Nephron (organoid): ENCODE measurements around the gene HYAL3.

Experiments
- H3K27ac Mint-ChIP-seq, 3 experiments: 2 replicates each; pipeline ENCODE4 v1.8.0; 2020; ENCODE audit warnings: mixed read lengths in 3 of 3, mild to moderate bottlenecking in 2 of 3, moderate library complexity in 1 of 3
- H3K27me3 Mint-ChIP-seq: 2 replicates; pipeline ENCODE4 v1.8.0; 2021; ENCODE audit warnings: low read depth, mild to moderate bottlenecking, moderate library complexity, mixed read lengths
- H3K36me3 Mint-ChIP-seq: 2 replicates; pipeline ENCODE4 v1.8.0; 2020; ENCODE audit warnings: low read depth, mixed read lengths
- H3K4me1 Mint-ChIP-seq: 2 replicates; pipeline ENCODE4 v1.8.0; 2020; ENCODE audit warnings: mixed read lengths
- H3K4me3 Mint-ChIP-seq, 3 experiments: 2 replicates each; pipeline ENCODE4 v1.8.0; 2020; ENCODE audit warnings: mild to moderate bottlenecking in 3 of 3, mixed read lengths in 3 of 3, moderate library complexity in 2 of 3
- H3K9me3 Mint-ChIP-seq: 2 replicates; pipeline ENCODE4 v1.8.0; 2020; ENCODE audit warnings: mixed read lengths
- TF ChIP-seq, protein P1 (sequence below), 3 experiments: fragments of 200-600 bp; sonication (generic); IDR thresholded peaks; one replicate each; pipeline ENCODE4 v1.5.0; 2021; ENCODE audit warnings: antibody characterized with exemption in 3 of 3; ENCODE audit not compliant: unreplicated experiment in 3 of 3

HYAL3 gene

DNA sequence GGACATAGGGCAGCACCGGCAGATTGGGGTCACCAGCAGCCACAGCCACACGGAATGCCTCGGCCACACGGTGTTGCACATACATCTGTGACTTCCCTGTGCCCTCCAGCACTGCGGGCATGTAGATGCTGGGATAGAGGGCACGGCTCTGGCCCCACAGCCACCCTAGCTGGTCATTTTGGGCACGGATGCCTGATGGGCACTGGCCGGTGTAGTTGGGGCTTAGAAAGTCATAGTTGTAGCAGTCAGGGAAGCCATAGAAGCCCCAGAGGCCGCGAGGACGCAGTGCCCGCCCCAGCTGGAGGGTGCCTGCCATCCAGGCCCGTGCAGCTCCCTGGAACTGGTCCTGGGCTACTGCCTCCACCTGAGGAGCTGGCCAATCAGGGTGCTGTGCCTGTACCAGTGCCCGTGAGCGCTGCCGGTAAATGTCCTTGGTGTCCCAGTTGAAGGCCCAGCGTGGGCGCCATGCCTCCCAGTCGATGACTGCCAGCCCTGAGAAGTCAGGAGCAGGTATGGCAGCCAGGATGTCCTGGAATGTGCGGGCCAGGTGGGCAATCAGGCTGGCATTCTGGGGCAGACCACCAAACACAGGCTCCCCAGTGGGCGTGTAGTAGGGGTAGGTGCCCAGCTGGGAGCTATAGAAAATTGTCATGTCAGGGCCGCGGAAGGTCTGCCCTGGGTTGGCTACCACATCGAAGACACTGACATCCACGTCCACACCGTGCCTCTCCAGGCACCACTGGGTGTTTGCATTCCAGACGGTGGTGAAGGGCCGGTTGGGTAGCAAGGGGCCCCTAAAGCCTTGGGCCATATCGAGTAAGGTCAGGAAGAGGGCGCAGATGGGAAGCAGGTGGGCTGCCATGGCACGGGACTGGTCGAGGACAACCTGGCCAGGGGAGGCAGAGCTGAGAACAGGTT, 3.1 kb upstream of the HYAL3 start:
- TF ChIP-seq, protein P1, sequence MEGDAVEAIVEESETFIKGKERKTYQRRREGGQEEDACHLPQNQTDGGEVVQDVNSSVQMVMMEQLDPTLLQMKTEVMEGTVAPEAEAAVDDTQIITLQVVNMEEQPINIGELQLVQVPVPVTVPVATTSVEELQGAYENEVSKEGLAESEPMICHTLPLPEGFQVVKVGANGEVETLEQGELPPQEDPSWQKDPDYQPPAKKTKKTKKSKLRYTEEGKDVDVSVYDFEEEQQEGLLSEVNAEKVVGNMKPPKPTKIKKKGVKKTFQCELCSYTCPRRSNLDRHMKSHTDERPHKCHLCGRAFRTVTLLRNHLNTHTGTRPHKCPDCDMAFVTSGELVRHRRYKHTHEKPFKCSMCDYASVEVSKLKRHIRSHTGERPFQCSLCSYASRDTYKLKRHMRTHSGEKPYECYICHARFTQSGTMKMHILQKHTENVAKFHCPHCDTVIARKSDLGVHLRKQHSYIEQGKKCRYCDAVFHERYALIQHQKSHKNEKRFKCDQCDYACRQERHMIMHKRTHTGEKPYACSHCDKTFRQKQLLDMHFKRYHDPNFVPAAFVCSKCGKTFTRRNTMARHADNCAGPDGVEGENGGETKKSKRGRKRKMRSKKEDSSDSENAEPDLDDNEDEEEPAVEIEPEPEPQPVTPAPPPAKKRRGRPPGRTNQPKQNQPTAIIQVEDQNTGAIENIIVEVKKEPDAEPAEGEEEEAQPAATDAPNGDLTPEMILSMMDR (IDR thresholded peaks at IDR 0.05; ENCODE audit: unreplicated experiment in 3 of 3): no peak
- Mint-ChIP-seq H3K4me1 (peaks cover 16% of the 10 kb centered on the region), H3K36me3 (peaks cover 7% of the 10 kb centered on the region), H3K27me3 (no peaks in the 10 kb centered on the region), H3K27ac (peak overlapping the region in 2 of 3 experiments; percentile 79 to 86), H3K9me3 (no peaks in the 10 kb centered on the region), H3K4me3 (peak overlapping the region in 1 of 3 experiments; percentile 9)

DNA sequence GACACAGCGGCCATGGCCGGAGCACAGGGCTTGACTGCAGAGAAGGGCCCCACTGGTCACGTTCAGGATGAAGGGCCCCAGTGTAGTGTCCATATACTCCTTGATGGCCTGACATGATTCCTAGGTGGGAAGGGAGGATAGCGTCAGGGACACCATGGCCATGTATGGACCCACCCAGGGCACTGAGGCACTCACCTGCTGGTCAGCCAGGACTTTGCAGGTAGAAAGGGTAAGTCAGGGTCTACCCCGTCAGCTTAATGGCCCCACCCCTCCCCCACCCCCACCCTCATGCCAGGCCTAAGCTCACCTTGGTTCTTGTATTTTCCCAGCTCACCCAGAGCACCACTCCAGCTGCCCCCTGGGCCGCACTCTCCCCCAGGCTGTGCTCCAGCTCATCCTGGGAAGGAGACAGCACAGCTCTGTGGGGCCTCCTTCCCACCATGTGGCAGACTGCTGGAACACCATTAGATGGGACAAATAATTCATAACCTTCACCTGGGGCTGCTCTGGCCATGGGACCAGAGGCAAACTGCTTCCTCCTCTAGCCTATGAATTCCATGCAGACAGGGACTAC, 1.6 kb upstream of the HYAL3 start:
- Mint-ChIP-seq H3K9me3 (no peaks in the 10 kb centered on the region), H3K27ac (peak overlapping the region; percentile 81 to 96 (median 90)), H3K27me3 (no peaks in the 10 kb centered on the region), H3K4me3 (peak overlapping the region; percentile 91 to 99 (median 97)), H3K36me3 (peaks cover 5% of the 10 kb centered on the region), H3K4me1 (peaks cover 16% of the 10 kb centered on the region)
- TF ChIP-seq, protein P1 (IDR thresholded peaks at IDR 0.05; ENCODE audit: unreplicated experiment in 3 of 3): no peak

DNA sequence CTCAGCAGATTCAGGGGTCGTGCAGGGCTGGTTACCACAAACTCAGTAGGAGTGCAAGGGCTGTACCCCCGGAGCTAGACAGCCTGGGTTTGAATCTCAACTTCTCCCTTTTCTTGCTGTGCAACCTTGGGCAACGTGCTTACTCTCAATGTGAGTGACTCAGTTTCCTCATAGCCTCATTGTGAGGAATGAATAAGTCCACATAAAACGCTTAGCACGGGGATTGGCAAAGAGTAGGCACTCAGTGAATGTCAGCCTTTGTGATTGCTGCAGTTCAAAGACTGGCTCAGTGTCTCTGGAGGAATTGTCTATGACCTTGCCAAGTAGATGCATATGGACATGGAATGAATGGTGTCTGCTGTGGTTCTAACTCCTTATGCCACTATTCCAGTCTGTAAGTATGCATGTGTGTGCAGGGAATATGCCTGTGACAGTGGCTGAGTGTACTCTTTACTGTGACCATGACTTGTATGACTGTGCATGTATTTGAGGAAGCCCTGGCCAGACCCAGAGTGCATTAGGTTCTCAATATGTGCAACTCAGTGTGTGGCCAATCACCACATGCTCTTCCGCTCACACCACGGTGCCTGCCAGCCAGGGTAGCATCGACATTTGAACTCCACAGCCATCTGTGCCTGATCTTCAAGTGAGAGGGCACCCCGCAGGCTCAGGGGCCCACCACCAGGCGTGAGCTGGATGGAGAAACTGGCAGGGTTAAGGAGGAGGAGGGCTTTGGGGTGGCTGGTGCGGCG, 900 bp upstream of the HYAL3 start:
- peak overlapping the region; percentile 81 to 96 (median 90) for H3K27ac Mint-ChIP-seq
- TF ChIP-seq, protein P1 (IDR thresholded peaks at IDR 0.05; ENCODE audit: unreplicated experiment in 3 of 3): no peak
- H3K27me3 Mint-ChIP-seq: no peaks in the 10 kb centered on the region
- H3K4me3 Mint-ChIP-seq: peak overlapping the region; percentile 91 to 99 (median 97)
- peaks cover 16% of the 10 kb centered on the region for H3K4me1 Mint-ChIP-seq
- H3K36me3 Mint-ChIP-seq: peaks cover 4% of the 10 kb centered on the region
- no peaks in the 10 kb centered on the region for H3K9me3 Mint-ChIP-seq

DNA sequence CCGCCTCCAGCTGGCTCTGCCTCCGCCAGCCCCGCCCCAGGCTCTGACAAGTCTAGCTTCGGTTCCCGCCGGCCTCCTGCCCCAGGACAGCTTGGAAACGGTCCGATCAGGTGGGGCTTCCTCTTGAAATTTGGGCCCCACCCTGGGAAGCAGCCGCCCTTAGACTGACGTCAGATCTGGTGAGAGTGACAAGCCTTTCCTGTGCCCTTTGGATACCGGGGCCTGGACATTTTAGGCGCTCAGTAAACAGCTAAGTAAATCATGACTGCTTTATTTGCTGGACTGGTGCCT, 378 bp upstream of the HYAL3 start:
- H3K9me3 Mint-ChIP-seq: no peaks in the 10 kb centered on the region
- peaks cover under 1% of the 10 kb centered on the region for H3K36me3 Mint-ChIP-seq
- H3K27me3 Mint-ChIP-seq: no peaks in the 10 kb centered on the region
- peak overlapping the region; percentile 91 to 99 (median 97) for H3K4me3 Mint-ChIP-seq
- H3K27ac Mint-ChIP-seq: peak overlapping the region; percentile 81 to 96 (median 90)
- H3K4me1 Mint-ChIP-seq: peaks cover 16% of the 10 kb centered on the region
- TF ChIP-seq, protein P1 (IDR thresholded peaks at IDR 0.05; ENCODE audit: unreplicated experiment in 3 of 3): no peak

DNA sequence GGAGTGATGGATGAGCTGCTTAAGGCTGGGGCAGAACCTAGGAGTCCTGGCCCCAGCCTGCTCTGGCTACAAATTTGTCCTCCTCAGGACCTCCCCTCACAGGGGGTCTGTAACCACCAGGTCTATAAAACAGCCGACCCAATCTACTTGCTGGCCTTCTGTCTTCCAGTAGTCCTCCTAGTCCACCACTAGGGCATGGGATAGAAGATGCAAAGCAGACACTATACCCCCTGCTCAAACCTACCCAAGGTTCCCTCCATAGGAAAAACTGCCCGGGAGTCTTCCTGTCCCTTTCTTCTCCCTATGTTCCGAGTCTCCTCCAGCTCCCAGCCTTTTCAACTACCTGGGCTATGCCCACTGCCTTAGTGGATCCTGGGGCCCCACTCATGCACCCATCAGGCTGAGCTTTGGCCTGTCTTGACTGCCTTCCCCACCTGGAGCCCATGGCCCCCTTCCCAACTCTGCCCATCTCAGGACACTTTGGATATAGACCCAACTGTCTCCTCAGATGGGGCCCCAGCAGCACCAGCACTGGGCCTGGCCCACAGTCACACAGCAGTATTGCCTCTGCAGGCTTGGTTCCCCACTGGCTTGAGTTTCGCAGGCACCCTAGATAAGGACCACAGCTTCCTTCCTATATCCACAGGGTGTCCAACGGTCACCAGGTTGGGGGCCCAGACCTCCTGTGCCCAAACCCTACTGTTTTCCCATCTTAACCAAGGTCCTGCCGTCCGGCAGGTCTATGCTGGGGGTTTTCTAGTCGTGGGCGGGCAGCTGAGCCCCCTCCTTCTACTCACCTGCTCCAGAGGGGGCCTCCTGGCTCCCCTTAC, 1.1 kb downstream of the HYAL3 start:
- H3K4me3 Mint-ChIP-seq: peak overlapping the region; percentile 91 to 99 (median 97)

More for the DNA sequence above, 1.1 kb downstream of the HYAL3 start:
- H3K4me1 Mint-ChIP-seq: peaks cover 16% of the 10 kb centered on the region
- no peaks in the 10 kb centered on the region for H3K9me3 Mint-ChIP-seq
- no peaks in the 10 kb centered on the region for H3K27me3 Mint-ChIP-seq
- H3K27ac Mint-ChIP-seq: peak overlapping the region in 1 of 3 experiments; percentile 41
- no peaks in the 10 kb centered on the region for H3K36me3 Mint-ChIP-seq
- TF ChIP-seq, protein P1 (IDR thresholded peaks at IDR 0.05; ENCODE audit: unreplicated experiment in 3 of 3): no peak
